Left cardiac atrium (tissue), 4 donors: ENCODE measurements around the gene FAM222A. TPM values are rescaled to one million over a fixed set of nuclear protein-coding genes. Genes with fewer than 3 reads are reported as not detected.

Experiments used
- ATAC-seq, 2 donors: fragments of 200-7000 bp; cut with Tn5 transposase; one replicate each; pipeline ENCODE4 v1.9.1; 2020; ENCODE audit warnings: mild to moderate bottlenecking in 2 of 2, moderate library complexity in 2 of 2
- DNase-seq: peaks from one replicate; pipeline ENCODE4 v3.0.0-alpha.2; 2020
- intact Hi-C, 2 donors: fragments of 100-400 bp; cut with DNase I; formaldehyde crosslinking; loops; one replicate each; pipeline versions ENCODE4 v1.14.1 to v1.15.1; 2022 to 2023
- total RNA-seq, 2 donors: library from RNA; stranded (reverse); fragmentation: NEBNext Ultra II Directional; extraction: Animal tissue kit (Norgen Biotek cat#: 25700); gene quantifications; one replicate each; pipeline ENCODE4 v1.2.1, GENCODE V29; 2021
- donor health status: DM: no; HTN: yes; CAD: no.
- donor health status: DM: no; HTN: yes; CAD: no; lungs with severe emphysema.
- donor health status: DM: yes; HTN: yes; CAD: no.
- donor health status: Dilated cardiomyopathy.

FAM222A gene
- total RNA-seq, 2 donors from 2014 or later, result 14.5 to 21.8 TPM

- intact Hi-C loops, result loop anchor here in 1 of 2 donors (5.0 kb wide), 1 partner anchor 166 kb away; no protein-coding TSS in a partner anchor
- no peak for ATAC-seq
- no peak for DNase-seq
Measured at GRCh38 chr12:109763201-109763841, 49.7 kb downstream of the FAM222A start.

- ATAC-seq, result no peak
- intact Hi-C loops, result loop anchor here in 1 of 2 donors (5.0 kb wide), 1 partner anchor 167 kb away; no protein-coding TSS in a partner anchor
- no peak for DNase-seq
Measured at GRCh38 chr12:109764123-109764522, 50.5 kb downstream of the FAM222A start.

- intact Hi-C loops, result loop anchor here in 1 of 2 donors (5.0 kb wide), 1 partner anchor 168 kb away; no protein-coding TSS in a partner anchor
- no peak for ATAC-seq
Measured at GRCh38 chr12:109764776-109765445, 51.3 kb downstream of the FAM222A start.

GRCh38 chr12:109765446-109765810, 51.8 kb downstream of the FAM222A start:
- ATAC-seq, result no peak
- no peak for DNase-seq
- intact Hi-C loops, result no loop called here

More at GRCh38 chr12:109764776-109765445, 51.3 kb downstream of the FAM222A start:
- DNase-seq, result no peak

- intact Hi-C loops, result no loop called here
- no peak for DNase-seq
- ATAC-seq, result no peak
Measured at GRCh38 chr12:109766251-109766778, 52.7 kb downstream of the FAM222A start.

GRCh38 chr12:109767456-109767855, 53.8 kb downstream of the FAM222A start:
- intact Hi-C loops, result no loop called here
- ATAC-seq (no peak), DNase-seq (no peak)

- intact Hi-C loops, result no loop called here
- ATAC-seq (no peak), DNase-seq (no peak)
Measured at GRCh38 chr12:109767991-109768900, 54.6 kb downstream of the FAM222A start.

- ATAC-seq (no peak), DNase-seq (no peak)
- intact Hi-C loops, result no loop called here
Measured at GRCh38 chr12:109768901-109769670, 55.5 kb downstream of the FAM222A start.

GRCh38 chr12:109770104-109770860, 56.7 kb downstream of the FAM222A start:
- ATAC-seq, result no peak
- intact Hi-C loops, result loop anchor here in 1 of 2 donors (5.0 to 10.0 kb wide), 2 partner anchors 55 to 253 kb away; partner anchors contain the start of gene FAM222A
- no peak for DNase-seq

GRCh38 chr12:109770861-109771670, 57.4 kb downstream of the FAM222A start:
- no peak for ATAC-seq
- DNase-seq, result no peak
- intact Hi-C loops, result loop anchor here in 1 of 2 donors (5.0 to 10.0 kb wide), 2 partner anchors 56 to 254 kb away; partner anchors contain the start of gene FAM222A

- ATAC-seq (no peak), DNase-seq (no peak)
- intact Hi-C loops, result loop anchor here in 1 of 2 donors (5.0 to 10.0 kb wide), 2 partner anchors 57 to 255 kb away; partner anchors contain the start of gene FAM222A
Measured at GRCh38 chr12:109771746-109772621, 58.4 kb downstream of the FAM222A start.

- intact Hi-C loops, result loop anchor here in 1 of 2 donors (5.0 to 10.0 kb wide), 2 partner anchors 58 to 255 kb away; partner anchors contain the start of gene FAM222A
- ATAC-seq, result no peak
Measured at GRCh38 chr12:109772622-109773321, 59.1 kb downstream of the FAM222A start.

GRCh38 chr12:109773384-109774011, 59.9 kb downstream of the FAM222A start:
- no peak for DNase-seq
- peak; percentile 47 to 64 for ATAC-seq
- intact Hi-C loops, result loop anchor here (2.0 to 10.0 kb wide), 4 partner anchors 53 to 256 kb away; partner anchors contain the start of gene FAM222A (in 1 of the 2)

More at GRCh38 chr12:109772622-109773321, 59.1 kb downstream of the FAM222A start:
- no peak for DNase-seq

- intact Hi-C loops, result loop anchor here (1.0 to 10.0 kb wide), 5 partner anchors 55 to 348 kb away; partner anchors contain the start of gene FAM222A (in 1 of the 2)
- DNase-seq, result peak; percentile 71
- peak; percentile 82 to 88 for ATAC-seq
Measured at GRCh38 chr12:109775172-109775881, 61.7 kb downstream of the FAM222A start.
